ENCODE data around the gene BCKDHB. TPM values are rescaled to one million over a fixed set of nuclear protein-coding genes. Genes with fewer than 3 reads are reported as not detected.

BCKDHB gene
- total and polyA plus RNA-seq, 2 donors (not counting 1 experiment from before 2014, with no cell fraction given): 9.6 to 20.1 TPM

GRCh38 chr6:80098392-80098791 lies 8.1 kb upstream of the BCKDHB start:
- DNase-seq (no peak), ATAC-seq (ENCODE audit: low read depth) (no peak)
- TF ChIP-seq CTCF (IDR thresholded peaks at IDR 0.05) (no peak), EZH2 (IDR thresholded peaks at IDR 0.05; ENCODE audit: borderline replicate concordance, insufficient read depth, low read depth, low read length, poor library complexity, severe bottlenecking) (no peak)
- H3K27ac ChIP-seq (ENCODE audit: low read length in 2 of 2): no peak overlapping the region
- intact Hi-C loops (cut with micrococcal nuclease): no loop called here
- Mint-ChIP-seq H3K4me3 (no peak overlapping the region), H3K4me1 (peaks cover 5% of the 10 kb centered on the region), H3K27me3 (peaks cover 16% of the 10 kb centered on the region), H3K27ac (no peak overlapping the region), H3K9me3 (ENCODE audit: insufficient read depth) (no peaks in the 10 kb centered on the region)
- no peaks in the 10 kb centered on the region for H3K79me2 ChIP-seq (ENCODE audit: control insufficient read depth, insufficient read depth, low read length)
- H3K4me3 ChIP-seq (ENCODE audit: control extremely low read depth in 1 of 5, extremely low read depth in 1 of 5, insufficient read depth in 1 of 5, low read depth in 2 of 5, low read length in 4 of 5): no peak overlapping the region
- H3K36me3 ChIP-seq (replicated peaks in 1 of 2; ENCODE audit: control extremely low read depth in 1 of 2, control insufficient read depth in 1 of 2, extremely low read depth in 1 of 2, insufficient read depth in 2 of 2, low read length in 1 of 2): no peaks in the 10 kb centered on the region
- H3K9me3 ChIP-seq (ENCODE audit: control extremely low read depth in 1 of 3, control insufficient read depth in 2 of 3, insufficient read depth in 1 of 3, low read length in 2 of 3): no peaks in the 10 kb centered on the region
- H2AFZ ChIP-seq (ENCODE audit: insufficient read depth, low read depth, low read length, poor library complexity, severe bottlenecking): no peak overlapping the region
- no peak overlapping the region for H3K4me2 ChIP-seq (replicated peaks; ENCODE audit: low read depth, low read length, poor library complexity, severe bottlenecking)
- H3K27me3 ChIP-seq (replicated peaks in 1 of 4; ENCODE audit: control extremely low read depth in 1 of 4, control insufficient read depth in 3 of 4, insufficient read depth in 4 of 4, low read length in 3 of 4): peaks cover 0 to 13% (median 0%) of the 10 kb centered on the region in 4 experiments
- no peaks in the 10 kb centered on the region for H4K20me1 ChIP-seq (ENCODE audit: control insufficient read depth, insufficient read depth, low read length, poor library complexity, severe bottlenecking)
- ChIA-PET POLR2A (no interaction called here), CTCF (interaction anchor here (1.0 to 1.1 kb wide), 2 partner anchors 11 to 149 kb away, joined by 3 to 4 read pairs; no protein-coding TSS in a partner anchor)
- no peak overlapping the region for H3K9ac ChIP-seq (ENCODE audit: low read length)
- peaks cover 0 to 4% of the 10 kb centered on the region in 2 donors for H3K4me1 ChIP-seq (ENCODE audit: control insufficient read depth in 2 of 2, insufficient read depth in 2 of 2, low read length in 2 of 2)

DNA sequence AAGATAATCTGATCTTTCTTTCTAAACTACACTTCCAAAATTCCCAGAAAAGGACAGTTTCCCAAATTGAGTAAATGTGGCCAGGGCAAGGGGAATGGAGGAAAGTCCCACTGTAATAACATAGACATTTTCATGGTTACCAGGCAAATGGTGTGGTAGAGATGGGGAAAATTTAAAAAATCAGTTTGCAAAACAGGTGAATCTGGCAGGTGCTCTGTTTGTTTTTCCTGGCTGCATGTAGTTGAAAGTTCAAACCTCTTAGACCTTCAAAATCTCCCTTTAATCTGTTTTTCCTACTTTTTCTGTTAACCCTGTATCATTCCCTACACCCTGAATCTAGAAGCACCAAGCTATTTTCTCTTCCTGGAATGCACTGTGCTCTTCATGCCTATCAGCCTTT lies 2.0 kb upstream of the BCKDHB start:
- H3K27ac Mint-ChIP-seq: no peak overlapping the region
- Histone ChIP-seq H3K9me3 (ENCODE audit: control extremely low read depth in 1 of 3, control insufficient read depth in 2 of 3, insufficient read depth in 1 of 3, low read length in 2 of 3) (peaks cover 0 to 1% (median 0%) of the 10 kb centered on the region in 3 donors), H3K36me3 (replicated peaks in 1 of 2; ENCODE audit: control extremely low read depth in 1 of 2, control insufficient read depth in 1 of 2, extremely low read depth in 1 of 2, insufficient read depth in 2 of 2, low read length in 1 of 2) (no peaks in the 10 kb centered on the region), H3K4me3 (ENCODE audit: control extremely low read depth in 1 of 5, extremely low read depth in 1 of 5, insufficient read depth in 1 of 5, low read depth in 2 of 5, low read length in 4 of 5) (no peak overlapping the region), H3K4me1 (ENCODE audit: control insufficient read depth in 2 of 2, insufficient read depth in 2 of 2, low read length in 2 of 2) (peaks cover 4 to 12% of the 10 kb centered on the region in 2 donors), H3K27me3 (replicated peaks in 1 of 4; ENCODE audit: control extremely low read depth in 1 of 4, control insufficient read depth in 3 of 4, insufficient read depth in 4 of 4, low read length in 3 of 4) (peaks cover 0 to 19% (median 5%) of the 10 kb centered on the region in 4 experiments), H4K20me1 (ENCODE audit: control insufficient read depth, insufficient read depth, low read length, poor library complexity, severe bottlenecking) (no peaks in the 10 kb centered on the region), H3K79me2 (ENCODE audit: control insufficient read depth, insufficient read depth, low read length) (peaks cover 10% of the 10 kb centered on the region), H2AFZ (ENCODE audit: insufficient read depth, low read depth, low read length, poor library complexity, severe bottlenecking) (no peak overlapping the region), H3K9ac (ENCODE audit: low read length) (no peak overlapping the region), H3K27ac (ENCODE audit: low read length in 2 of 2) (no peak overlapping the region), H3K4me2 (replicated peaks; ENCODE audit: low read depth, low read length, poor library complexity, severe bottlenecking) (no peak overlapping the region)
- intact Hi-C loops (cut with micrococcal nuclease): loop anchor here (10.0 kb wide), 1 partner anchor 1240 kb away; the partner anchor contains the start of gene IRAK1BP1
- TF ChIP-seq CTCF (IDR thresholded peaks at IDR 0.05) (no peak), EZH2 (IDR thresholded peaks at IDR 0.05; ENCODE audit: borderline replicate concordance, insufficient read depth, low read depth, low read length, poor library complexity, severe bottlenecking) (no peak)
- H3K4me1 Mint-ChIP-seq: peaks cover 13% of the 10 kb centered on the region
- CTCF ChIA-PET: interaction anchor here (1.0 to 1.4 kb wide), 2 partner anchors 10 to 20 kb away, joined by 3 read pairs; no protein-coding TSS in a partner anchor
- peaks cover 19% of the 10 kb centered on the region for H3K27me3 Mint-ChIP-seq
- no peak overlapping the region for H3K4me3 Mint-ChIP-seq
- ATAC-seq (ENCODE audit: low read depth): no peak
- POLR2A ChIA-PET: no interaction called here
- DNase-seq: no peak
- H3K9me3 Mint-ChIP-seq (ENCODE audit: insufficient read depth): no peaks in the 10 kb centered on the region

Measured in B cell (primary cell).